Glutamatergic neuron (in vitro differentiated cells): ENCODE data around the gene KLHL8. TPM values are rescaled to one million over a fixed set of nuclear protein-coding genes. Genes with fewer than 3 reads are reported as not detected.

Experiments
- DNase-seq: peaks from one replicate; pipeline ENCODE4 v3.0.0; 2022
- H3K27ac Mint-ChIP-seq: one replicate; pipeline ENCODE4 v1.8.0; 2020; ENCODE audit warnings: mild to moderate bottlenecking, mixed read lengths, inconsistent platforms; ENCODE audit not compliant: unreplicated experiment
- H3K27me3 Mint-ChIP-seq: one replicate; pipeline ENCODE4 v1.8.0; 2020; ENCODE audit warnings: mild to moderate bottlenecking, moderate library complexity, mixed read lengths, inconsistent platforms; ENCODE audit not compliant: unreplicated experiment
- H3K36me3 Mint-ChIP-seq: one replicate; pipeline ENCODE4 v1.8.0; 2020; ENCODE audit warnings: mild to moderate bottlenecking, mixed read lengths, inconsistent platforms; ENCODE audit not compliant: unreplicated experiment
- H3K4me1 Mint-ChIP-seq: one replicate; pipeline ENCODE4 v1.8.0; 2020; ENCODE audit warnings: mild to moderate bottlenecking, low read depth, mixed read lengths, inconsistent platforms; ENCODE audit not compliant: unreplicated experiment
- H3K4me3 Mint-ChIP-seq: one replicate; pipeline ENCODE4 v1.8.0; 2020; ENCODE audit warnings: mild to moderate bottlenecking, mixed read lengths, inconsistent platforms; ENCODE audit not compliant: unreplicated experiment
- H3K9me3 Mint-ChIP-seq: one replicate; pipeline ENCODE4 v1.8.0; 2020; ENCODE audit warnings: mild to moderate bottlenecking, moderate library complexity, mixed read lengths, inconsistent platforms; ENCODE audit not compliant: unreplicated experiment
- CTCF ChIP-seq: fragments of 200-600 bp; sonication (generic); IDR thresholded peaks from one replicate; pipeline ENCODE4 v1.5.0; 2021; ENCODE audit not compliant: partially characterized antibody, unreplicated experiment
- total RNA-seq: library from RNA; stranded (reverse); fragmentation: NEBNext Ultra II Directional; extraction: Animal tissue kit (Norgen Biotek cat#: 25700); gene quantifications from one replicate; pipeline ENCODE4 v1.2.1, GENCODE V29; 2021; ENCODE audit not compliant: unreplicated experiment

Gene KLHL8
- total RNA-seq, 1 donor from 2014 or later, result 16.6 TPM

GRCh38 chr4:87196146-87196545 lies 24.3 kb downstream of the KLHL8 start:
- H3K4me1 Mint-ChIP-seq, result no peaks in the 10 kb centered on the region

GRCh38 chr4:87193958-87194675 lies 26.3 kb downstream of the KLHL8 start:
- DNase-seq, result no peak
- H3K27me3 Mint-ChIP-seq, result no peaks in the 10 kb centered on the region
- H3K27ac Mint-ChIP-seq, result no peak overlapping the region
- no peaks in the 10 kb centered on the region for H3K9me3 Mint-ChIP-seq
- no peaks in the 10 kb centered on the region for H3K4me1 Mint-ChIP-seq
- no peak for TF ChIP-seq CTCF
- H3K36me3 Mint-ChIP-seq, result no peaks in the 10 kb centered on the region
- no peak overlapping the region for H3K4me3 Mint-ChIP-seq

More at GRCh38 chr4:87196146-87196545, 24.3 kb downstream of the KLHL8 start:
- no peak for DNase-seq
- Mint-ChIP-seq H3K36me3 (no peaks in the 10 kb centered on the region), H3K27ac (no peak overlapping the region), H3K9me3 (no peaks in the 10 kb centered on the region), H3K27me3 (no peaks in the 10 kb centered on the region), H3K4me3 (no peak overlapping the region)
- no peak for TF ChIP-seq CTCF

- no peak for TF ChIP-seq CTCF
- no peak for DNase-seq
- H3K9me3 Mint-ChIP-seq, result no peaks in the 10 kb centered on the region
- H3K27ac Mint-ChIP-seq, result no peak overlapping the region
- no peaks in the 10 kb centered on the region for H3K27me3 Mint-ChIP-seq
- no peaks in the 10 kb centered on the region for H3K4me1 Mint-ChIP-seq
- H3K4me3 Mint-ChIP-seq, result no peak overlapping the region
- no peaks in the 10 kb centered on the region for H3K36me3 Mint-ChIP-seq
Observed at GRCh38 chr4:87192145-87192919, 28.1 kb downstream of the KLHL8 start.

GRCh38 chr4:87188932-87189331 lies 31.5 kb downstream of the KLHL8 start:
- Mint-ChIP-seq H3K27ac (no peak overlapping the region), H3K36me3 (no peaks in the 10 kb centered on the region), H3K27me3 (peaks cover 1% of the 10 kb centered on the region), H3K9me3 (no peaks in the 10 kb centered on the region), H3K4me3 (no peak overlapping the region), H3K4me1 (no peaks in the 10 kb centered on the region)
- no peak for DNase-seq
- TF ChIP-seq CTCF, result no peak

- Mint-ChIP-seq H3K4me3 (no peak overlapping the region), H3K9me3 (no peaks in the 10 kb centered on the region), H3K4me1 (no peaks in the 10 kb centered on the region), H3K27ac (no peak overlapping the region), H3K27me3 (peaks cover 2% of the 10 kb centered on the region), H3K36me3 (no peaks in the 10 kb centered on the region)
- no peak for TF ChIP-seq CTCF
- no peak for DNase-seq
Observed at GRCh38 chr4:87188048-87188447, 32.4 kb downstream of the KLHL8 start.
